KG1 (cell line): Measurements from ENCODE around the gene ZNF487.

Experiments
- DNase-seq: peaks from one replicate; lab custom pipeline; 2025; lab: John Stamatoyannopoulos, UW

The ZNF487 gene

DNA sequence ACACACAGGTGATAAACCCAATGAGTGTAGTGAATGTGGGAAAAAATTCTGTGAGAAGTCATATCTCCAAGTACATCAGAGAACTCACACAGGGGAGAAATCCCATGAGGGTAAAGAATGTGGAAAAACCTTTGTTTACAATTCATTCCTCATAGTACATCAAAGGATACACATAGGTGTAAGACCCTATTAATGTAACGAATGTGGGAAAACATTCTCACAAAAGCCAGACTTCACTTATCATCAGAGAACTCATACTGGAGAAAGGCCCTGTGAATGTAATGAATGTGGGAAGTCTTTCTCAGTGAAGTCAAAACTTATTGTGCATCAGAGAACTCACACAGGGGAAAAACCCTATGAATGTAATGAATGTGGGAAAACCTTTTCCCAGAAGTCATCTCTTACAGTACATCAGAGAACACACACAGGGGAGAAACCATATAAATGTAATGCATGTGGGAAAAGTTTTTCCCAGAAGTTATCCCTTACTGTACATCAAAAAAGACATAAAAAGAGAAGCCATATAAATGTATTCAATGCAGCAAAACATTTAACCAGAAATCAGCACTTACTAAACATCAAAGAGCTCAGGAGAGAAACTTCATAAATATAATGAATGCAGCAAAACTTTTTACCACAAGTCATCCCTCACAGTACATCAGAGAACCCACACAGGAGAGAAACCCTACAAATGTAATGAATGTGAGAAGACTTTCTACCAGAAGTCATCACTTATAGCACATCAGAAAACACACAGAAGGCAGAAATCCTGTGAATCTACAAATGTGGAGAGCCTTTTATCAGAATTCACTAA, 87.7 kb downstream of the ZNF487 start:
- no peak for DNase-seq
